HCT116 (cell line): ENCODE results near the gene ESRRB.

Experiments used
- EZH2phosphoT487 ChIP-seq: fragments of 200-600 bp; IDR thresholded peaks from 2 replicates; pipeline ENCODE4 v1.6.1; 2018; ENCODE audit warnings: antibody characterized with exemption, borderline replicate concordance
- FOSL1 ChIP-seq: IDR thresholded peaks from 2 replicates; pipeline ENCODE4 v1.6.1; 2012; ENCODE audit warnings: low read depth
- POLR2A ChIP-seq: IDR thresholded peaks from 2 replicates; pipeline ENCODE4 v1.7.0; 2011; ENCODE audit warnings: borderline replicate concordance; ENCODE audit not compliant: insufficient read depth, insufficient read length; ENCODE audit errors: extremely low read depth
- POLR2AphosphoS5 ChIP-seq: IDR thresholded peaks from 2 replicates; pipeline ENCODE4 v1.6.1; 2011; ENCODE audit warnings: mild to moderate bottlenecking, low read depth, low read length, moderate library complexity
- TF ChIP-seq, protein P1 (sequence below), 3 experiments: fragments of 200-600 bp in 1 of 3; sonication (generic) in 1 of 3; IDR thresholded peaks in 2 of 3; conservative IDR thresholded peaks in 1 of 3; 2 replicates each; pipeline ENCODE4 v1.5.1; 2012 to 2017; ENCODE audit warnings: low read depth in 2 of 3, low read length in 2 of 3, antibody characterized with exemption in 1 of 3, borderline replicate concordance in 1 of 3, control low read depth in 1 of 3, mild to moderate bottlenecking in 1 of 3, mixed read lengths in 1 of 3, mixed run types in 1 of 3, moderate library complexity in 1 of 3; ENCODE audit not compliant: insufficient read depth in 1 of 3

DNA sequence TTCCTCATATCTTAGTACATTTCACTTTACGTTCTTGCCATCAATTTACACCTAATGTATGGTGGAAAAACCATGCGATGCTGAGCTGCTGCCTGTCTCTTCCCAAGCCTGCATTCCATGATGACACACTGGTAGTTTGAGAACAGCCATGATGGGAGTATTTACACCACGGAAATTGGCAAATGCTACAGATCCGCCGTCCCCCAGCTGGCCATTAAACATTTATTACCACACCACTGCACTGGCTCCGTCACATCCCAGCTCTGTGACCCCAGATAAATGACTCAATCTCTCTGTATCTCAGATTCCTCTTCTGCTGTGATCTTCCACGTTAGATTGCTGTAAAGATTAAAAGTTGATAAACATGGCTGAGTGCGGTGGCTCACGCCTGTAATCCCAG is 13.9 kb downstream of the ESRRB start:
- TF ChIP-seq, protein P1, sequence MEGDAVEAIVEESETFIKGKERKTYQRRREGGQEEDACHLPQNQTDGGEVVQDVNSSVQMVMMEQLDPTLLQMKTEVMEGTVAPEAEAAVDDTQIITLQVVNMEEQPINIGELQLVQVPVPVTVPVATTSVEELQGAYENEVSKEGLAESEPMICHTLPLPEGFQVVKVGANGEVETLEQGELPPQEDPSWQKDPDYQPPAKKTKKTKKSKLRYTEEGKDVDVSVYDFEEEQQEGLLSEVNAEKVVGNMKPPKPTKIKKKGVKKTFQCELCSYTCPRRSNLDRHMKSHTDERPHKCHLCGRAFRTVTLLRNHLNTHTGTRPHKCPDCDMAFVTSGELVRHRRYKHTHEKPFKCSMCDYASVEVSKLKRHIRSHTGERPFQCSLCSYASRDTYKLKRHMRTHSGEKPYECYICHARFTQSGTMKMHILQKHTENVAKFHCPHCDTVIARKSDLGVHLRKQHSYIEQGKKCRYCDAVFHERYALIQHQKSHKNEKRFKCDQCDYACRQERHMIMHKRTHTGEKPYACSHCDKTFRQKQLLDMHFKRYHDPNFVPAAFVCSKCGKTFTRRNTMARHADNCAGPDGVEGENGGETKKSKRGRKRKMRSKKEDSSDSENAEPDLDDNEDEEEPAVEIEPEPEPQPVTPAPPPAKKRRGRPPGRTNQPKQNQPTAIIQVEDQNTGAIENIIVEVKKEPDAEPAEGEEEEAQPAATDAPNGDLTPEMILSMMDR (IDR thresholded peaks at IDR 0.05 in 2 of 3, conservative IDR thresholded peaks at IDR 0.05 in 1 of 3; ENCODE audit: borderline replicate concordance in 1 of 3, insufficient read depth in 1 of 3, low read depth in 2 of 3, low read length in 2 of 3), result no peak
- no peak for TF ChIP-seq FOSL1
- no peak for TF ChIP-seq POLR2AphosphoS5
- no peak for TF ChIP-seq POLR2A
- TF ChIP-seq EZH2phosphoT487, result no peak
